ENCODE measurements around the gene POU6F2. TPM values are rescaled to one million over a fixed set of nuclear protein-coding genes. Genes with fewer than 3 reads are reported as not detected.

POU6F2 gene
- total RNA-seq, 1 experiment from 2014 or later: not detected

- Histone ChIP-seq H3K27ac (ENCODE audit: low read depth, low read length, poor library complexity, severe bottlenecking) (no peak overlapping the region), H3K27me3 (replicated peaks; ENCODE audit: insufficient read depth, low read depth, low read length, poor library complexity) (peaks cover 8% of the 10 kb centered on the region), H3K4me3 (ENCODE audit: low read depth, low read length, poor library complexity, severe bottlenecking) (no peak overlapping the region), H3K36me3 (ENCODE audit: insufficient read depth, low read length, poor library complexity, severe bottlenecking) (no peaks in the 10 kb centered on the region), H3K4me1 (ENCODE audit: insufficient read depth, low read length, poor library complexity, severe bottlenecking) (peaks cover 15% of the 10 kb centered on the region), H3K9me3 (ENCODE audit: low read depth, low read length, poor library complexity, severe bottlenecking) (no peaks in the 10 kb centered on the region)
- ChIA-PET CTCF (interaction anchor here (0.6 kb wide), 1 partner anchor 131 kb away, joined by 5 read pairs; no protein-coding TSS in a partner anchor), POLR2A (ENCODE audit: low non-redundant PET) (no interaction called here)
- intact Hi-C loops (cut with micrococcal nuclease; ENCODE audit: unreplicated experiment): loop anchor here (5.0 kb wide), 2 partner anchors 530 to 585 kb away; no protein-coding TSS in a partner anchor
- no TSS peak for BruUV-seq (replicated peaks)
- TF ChIP-seq CTCF (conservative IDR thresholded peaks at IDR 0.05; ENCODE audit: low read depth, low read length) (peak; percentile 98), EZH2 (IDR thresholded peaks at IDR 0.05; ENCODE audit: borderline replicate concordance, low read depth, low read length, poor library complexity, severe bottlenecking) (no peak)
- peak; percentile 68 for DNase-seq (ENCODE audit: low spot score)
Measured at GRCh38 chr7:38932509-38933168, 45.1 kb upstream of the POU6F2 start.

- no peak for TF ChIP-seq CTCF (conservative IDR thresholded peaks at IDR 0.05; ENCODE audit: low read depth, low read length)
- TF ChIP-seq EZH2 (IDR thresholded peaks at IDR 0.05; ENCODE audit: borderline replicate concordance, low read depth, low read length, poor library complexity, severe bottlenecking): no peak
- ChIA-PET POLR2A (ENCODE audit: low non-redundant PET) (no interaction called here), CTCF (no interaction called here)
- Histone ChIP-seq H3K27me3 (replicated peaks; ENCODE audit: insufficient read depth, low read depth, low read length, poor library complexity) (peaks cover 8% of the 10 kb centered on the region), H3K36me3 (ENCODE audit: insufficient read depth, low read length, poor library complexity, severe bottlenecking) (no peaks in the 10 kb centered on the region), H3K4me3 (ENCODE audit: low read depth, low read length, poor library complexity, severe bottlenecking) (no peak overlapping the region), H3K27ac (ENCODE audit: low read depth, low read length, poor library complexity, severe bottlenecking) (no peak overlapping the region), H3K9me3 (ENCODE audit: low read depth, low read length, poor library complexity, severe bottlenecking) (no peaks in the 10 kb centered on the region), H3K4me1 (ENCODE audit: insufficient read depth, low read length, poor library complexity, severe bottlenecking) (peaks cover 15% of the 10 kb centered on the region)
- intact Hi-C loops (cut with micrococcal nuclease; ENCODE audit: unreplicated experiment): loop anchor here (5.0 kb wide), 2 partner anchors 528 to 583 kb away; no protein-coding TSS in a partner anchor
- DNase-seq (ENCODE audit: low spot score): no peak
- BruUV-seq (replicated peaks): no TSS peak
Measured at GRCh38 chr7:38934051-38934450, 43.7 kb upstream of the POU6F2 start.

GRCh38 chr7:38934536-38934935, 43.2 kb upstream of the POU6F2 start:
- POLR2A ChIA-PET (ENCODE audit: low non-redundant PET): no interaction called here
- no TSS peak for BruUV-seq (replicated peaks)
- intact Hi-C loops (cut with micrococcal nuclease; ENCODE audit: unreplicated experiment): loop anchor here (5.0 kb wide), 2 partner anchors 528 to 583 kb away; no protein-coding TSS in a partner anchor
- CTCF ChIA-PET: no interaction called here
- Histone ChIP-seq H3K4me1 (ENCODE audit: insufficient read depth, low read length, poor library complexity, severe bottlenecking) (peaks cover 11% of the 10 kb centered on the region), H3K36me3 (ENCODE audit: insufficient read depth, low read length, poor library complexity, severe bottlenecking) (no peaks in the 10 kb centered on the region), H3K9me3 (ENCODE audit: low read depth, low read length, poor library complexity, severe bottlenecking) (no peaks in the 10 kb centered on the region), H3K4me3 (ENCODE audit: low read depth, low read length, poor library complexity, severe bottlenecking) (no peak overlapping the region), H3K27ac (ENCODE audit: low read depth, low read length, poor library complexity, severe bottlenecking) (no peak overlapping the region), H3K27me3 (replicated peaks; ENCODE audit: insufficient read depth, low read depth, low read length, poor library complexity) (peaks cover 13% of the 10 kb centered on the region)
- no peak for DNase-seq (ENCODE audit: low spot score)
- TF ChIP-seq EZH2 (IDR thresholded peaks at IDR 0.05; ENCODE audit: borderline replicate concordance, low read depth, low read length, poor library complexity, severe bottlenecking) (no peak), CTCF (conservative IDR thresholded peaks at IDR 0.05; ENCODE audit: low read depth, low read length) (no peak)

Data from A673 (cell line).